Measurements from ENCODE around the gene POSTN.
A peak's percentile ranks its signal among the peaks of the same experiment; 100 is the strongest.

POSTN gene

GRCh38 chr13:37598597-37598996 lies at the start of gene POSTN:
POSTN (minus strand) TSS chr13:37598768; CDS start chr13:37598726, 42 bp downstream.
- DNase-seq: no peak

- no peak for DNase-seq
Measured at GRCh38 chr13:37647031-37647650, 48.6 kb upstream of the POSTN start.

GRCh38 chr13:37646531-37646930 lies 48.0 kb upstream of the POSTN start:
- DNase-seq: no peak

GRCh38 chr13:37645181-37645740 lies 46.7 kb upstream of the POSTN start:
- DNase-seq: no peak

- no peak for DNase-seq
Measured at GRCh38 chr13:37641391-37641790, 42.8 kb upstream of the POSTN start.

GRCh38 chr13:37640499-37640898 lies 41.9 kb upstream of the POSTN start:
- DNase-seq: peak; percentile 68

- DNase-seq: no peak
Measured at GRCh38 chr13:37636701-37637100, 38.1 kb upstream of the POSTN start.

- no peak for DNase-seq
Measured at GRCh38 chr13:37632294-37632693, 33.7 kb upstream of the POSTN start.

- DNase-seq: no peak
Measured at GRCh38 chr13:37627428-37627827, 28.9 kb upstream of the POSTN start.

GRCh38 chr13:37621811-37622361 lies 23.3 kb upstream of the POSTN start:
- no peak for DNase-seq

GRCh38 chr13:37618554-37618953 lies 20.0 kb upstream of the POSTN start:
- peak; percentile 58 for DNase-seq

GRCh38 chr13:37617173-37617572 lies 18.6 kb upstream of the POSTN start:
- DNase-seq: peak; percentile 91

- no peak for DNase-seq
Measured at GRCh38 chr13:37616131-37616530, 17.6 kb upstream of the POSTN start.

GRCh38 chr13:37615276-37615675 lies 16.7 kb upstream of the POSTN start:
- DNase-seq: no peak

GRCh38 chr13:37613638-37614037 lies 15.1 kb upstream of the POSTN start:
- no peak for DNase-seq

- DNase-seq: no peak
Measured at GRCh38 chr13:37613236-37613635, 14.7 kb upstream of the POSTN start.

GRCh38 chr13:37608750-37609339 lies 10.3 kb upstream of the POSTN start:
- DNase-seq: no peak

GRCh38 chr13:37602733-37603381 lies 4.3 kb upstream of the POSTN start:
- peak; percentile 31 for DNase-seq

- no peak for DNase-seq
Measured at GRCh38 chr13:37601648-37602440, 3.3 kb upstream of the POSTN start.

- DNase-seq: no peak
Measured at GRCh38 chr13:37599519-37599918, 951 bp upstream of the POSTN start.

- no peak for DNase-seq
Measured at GRCh38 chr13:37597477-37598025, 1.0 kb downstream of the POSTN start.

GRCh38 chr13:37596805-37597204 lies 1.8 kb downstream of the POSTN start:
- DNase-seq: no peak

- no peak for DNase-seq
Measured at GRCh38 chr13:37595162-37595561, 3.4 kb downstream of the POSTN start.

Data from kidney glomerular epithelial cell (primary cell).